AG04449 (cell line): ENCODE data around the gene SLC9A1.

Experiments used
- CTCF ChIA-PET: fragments of 350-600 bp; formaldehyde crosslinking; extraction: SDS; loops from one replicate; lab custom pipeline; 2021; ENCODE audit warnings: antibody characterized with exemption; lab: Yijun Ruan, JAX
- POLR2A ChIA-PET: fragments of 400-600, 350-600 bp; formaldehyde crosslinking; extraction: SDS; loops from one replicate; lab custom pipeline; 2020; ENCODE audit warnings: antibody characterized with exemption, inconsistent platforms; lab: Yijun Ruan, JAX
- DNase-seq: peaks from one replicate; pipeline ENCODE4 v3.0.0-alpha.2; 2010; ENCODE audit warnings: low read depth, low spot score
- H3K4me3 ChIP-seq: 2 replicates; pipeline ENCODE4 v1.5.1; 2011; ENCODE audit warnings: low read depth, mild to moderate bottlenecking, control low read depth, low read length
- TF ChIP-seq, protein P1 (sequence below): IDR thresholded peaks from one replicate; pipeline ENCODE4 v1.5.1; 2011; ENCODE audit warnings: mild to moderate bottlenecking, moderate library complexity, low read length, control low read depth, inconsistent platforms; ENCODE audit not compliant: insufficient read depth; ENCODE audit errors: missing control alignments

Gene SLC9A1

DNA sequence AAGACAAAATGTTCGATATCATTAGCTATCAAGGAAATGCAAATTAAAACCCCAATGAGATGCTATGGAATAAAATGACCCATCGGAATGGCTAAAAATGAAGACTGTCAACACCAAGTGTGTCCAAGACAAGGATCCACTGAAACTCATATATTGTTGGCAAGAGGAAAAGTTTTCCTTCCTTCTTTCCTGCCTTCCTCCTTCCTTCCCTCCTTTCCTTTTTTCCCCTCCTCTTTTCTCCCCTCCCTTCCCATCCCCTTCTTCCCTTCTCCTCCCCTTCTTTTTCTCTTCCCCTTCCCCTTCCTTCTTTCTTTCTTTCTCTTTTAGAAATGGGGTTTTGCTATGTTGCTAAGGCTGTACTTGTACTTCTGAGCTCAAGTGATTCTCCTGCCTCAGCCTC is 78.1 kb downstream of the SLC9A1 start:
- no peak overlapping the region for H3K4me3 ChIP-seq
- no peak for DNase-seq
- ChIA-PET POLR2A (no interaction called here), CTCF (interaction anchor here (0.9 to 3.1 kb wide), 6 partner anchors 11 to 223 kb away, joined by 3 to 11 read pairs (median 4); no protein-coding TSS in a partner anchor)
- TF ChIP-seq, protein P1, sequence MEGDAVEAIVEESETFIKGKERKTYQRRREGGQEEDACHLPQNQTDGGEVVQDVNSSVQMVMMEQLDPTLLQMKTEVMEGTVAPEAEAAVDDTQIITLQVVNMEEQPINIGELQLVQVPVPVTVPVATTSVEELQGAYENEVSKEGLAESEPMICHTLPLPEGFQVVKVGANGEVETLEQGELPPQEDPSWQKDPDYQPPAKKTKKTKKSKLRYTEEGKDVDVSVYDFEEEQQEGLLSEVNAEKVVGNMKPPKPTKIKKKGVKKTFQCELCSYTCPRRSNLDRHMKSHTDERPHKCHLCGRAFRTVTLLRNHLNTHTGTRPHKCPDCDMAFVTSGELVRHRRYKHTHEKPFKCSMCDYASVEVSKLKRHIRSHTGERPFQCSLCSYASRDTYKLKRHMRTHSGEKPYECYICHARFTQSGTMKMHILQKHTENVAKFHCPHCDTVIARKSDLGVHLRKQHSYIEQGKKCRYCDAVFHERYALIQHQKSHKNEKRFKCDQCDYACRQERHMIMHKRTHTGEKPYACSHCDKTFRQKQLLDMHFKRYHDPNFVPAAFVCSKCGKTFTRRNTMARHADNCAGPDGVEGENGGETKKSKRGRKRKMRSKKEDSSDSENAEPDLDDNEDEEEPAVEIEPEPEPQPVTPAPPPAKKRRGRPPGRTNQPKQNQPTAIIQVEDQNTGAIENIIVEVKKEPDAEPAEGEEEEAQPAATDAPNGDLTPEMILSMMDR, result no peak

DNA sequence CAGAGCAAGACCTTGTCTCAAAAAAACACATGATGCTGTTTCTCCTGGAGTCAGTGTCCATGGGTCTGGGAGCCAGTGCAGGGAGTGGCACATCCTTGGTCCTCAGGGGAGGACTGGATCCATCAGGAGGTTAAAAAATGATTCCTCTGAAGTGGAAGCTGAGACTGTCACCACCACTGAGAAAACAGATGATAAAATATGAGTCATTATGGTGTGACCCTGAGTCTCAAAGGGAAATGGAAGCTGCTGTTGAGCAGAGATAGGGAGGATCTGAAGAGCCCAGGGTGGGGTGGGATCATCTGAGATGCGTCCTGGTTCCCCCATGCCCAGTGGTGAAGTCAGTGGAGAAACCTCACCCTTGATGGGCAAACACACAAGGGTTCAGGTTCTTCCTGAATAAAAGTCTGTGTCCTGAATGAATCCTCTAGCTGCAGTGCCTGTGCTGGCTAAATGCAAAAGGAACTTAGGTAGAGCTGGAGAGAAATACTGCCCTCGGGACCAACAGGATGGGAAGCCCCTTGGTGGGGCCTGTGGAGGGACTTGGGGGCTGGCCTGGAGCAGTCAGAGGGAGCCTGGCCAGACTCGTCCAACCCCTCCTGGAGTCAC is 80.6 kb downstream of the SLC9A1 start:
- TF ChIP-seq, protein P1, result no peak
- no peak for DNase-seq
- ChIA-PET POLR2A (no interaction called here), CTCF (interaction anchor here (1.2 to 3.0 kb wide), 3 partner anchors 28 to 77 kb away, joined by 4 to 11 read pairs (median 8); no protein-coding TSS in a partner anchor)
- no peak overlapping the region for H3K4me3 ChIP-seq

- CTCF ChIA-PET, result interaction anchor here (1.1 to 6.3 kb wide), 5 partner anchors 13 to 26 kb away, joined by 3 to 66 read pairs (median 7); no protein-coding TSS in a partner anchor
- POLR2A ChIA-PET, result no interaction called here
- TF ChIP-seq, protein P1, result no peak
- peak; percentile 10 for DNase-seq
- no peak overlapping the region for H3K4me3 ChIP-seq
Observed at GRCh38 chr1:27071049-27071416, 83.9 kb downstream of the SLC9A1 start.

GRCh38 chr1:27070390-27071048 is 84.4 kb downstream of the SLC9A1 start:
- TF ChIP-seq, protein P1, result no peak
- DNase-seq, result no peak
- no peak overlapping the region for H3K4me3 ChIP-seq
- CTCF ChIA-PET, result interaction anchor here (0.6 to 6.3 kb wide), 6 partner anchors 10 to 26 kb away, joined by 3 to 66 read pairs (median 6); no protein-coding TSS in a partner anchor
- POLR2A ChIA-PET, result no interaction called here

DNA sequence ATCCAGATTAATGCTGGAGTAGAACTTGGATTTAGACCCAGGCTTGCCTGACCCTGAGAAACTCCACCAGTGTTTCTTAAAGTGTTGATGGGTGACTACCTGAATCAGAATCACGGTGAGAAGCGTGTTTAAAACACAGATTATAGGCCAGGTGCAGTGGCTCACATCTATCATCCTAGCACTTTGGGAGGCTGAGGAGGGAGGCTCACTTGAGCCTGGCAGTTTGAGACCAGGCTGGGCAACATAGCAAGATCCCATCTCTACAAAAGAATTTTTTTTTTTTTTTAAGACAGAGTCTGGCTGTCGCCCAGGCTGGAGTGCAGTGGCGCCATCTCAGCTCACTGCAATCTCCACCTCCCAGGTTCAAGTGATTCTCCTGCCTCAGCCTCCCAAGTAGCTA is 86.0 kb downstream of the SLC9A1 start:
- TF ChIP-seq, protein P1, result no peak
- no peak for DNase-seq
- CTCF ChIA-PET, result interaction anchor here (0.6 to 6.3 kb wide), 3 partner anchors 24 to 656 kb away, joined by 3 to 66 read pairs (median 19); no protein-coding TSS in a partner anchor
- POLR2A ChIA-PET, result no interaction called here
- H3K4me3 ChIP-seq, result no peak overlapping the region

DNA sequence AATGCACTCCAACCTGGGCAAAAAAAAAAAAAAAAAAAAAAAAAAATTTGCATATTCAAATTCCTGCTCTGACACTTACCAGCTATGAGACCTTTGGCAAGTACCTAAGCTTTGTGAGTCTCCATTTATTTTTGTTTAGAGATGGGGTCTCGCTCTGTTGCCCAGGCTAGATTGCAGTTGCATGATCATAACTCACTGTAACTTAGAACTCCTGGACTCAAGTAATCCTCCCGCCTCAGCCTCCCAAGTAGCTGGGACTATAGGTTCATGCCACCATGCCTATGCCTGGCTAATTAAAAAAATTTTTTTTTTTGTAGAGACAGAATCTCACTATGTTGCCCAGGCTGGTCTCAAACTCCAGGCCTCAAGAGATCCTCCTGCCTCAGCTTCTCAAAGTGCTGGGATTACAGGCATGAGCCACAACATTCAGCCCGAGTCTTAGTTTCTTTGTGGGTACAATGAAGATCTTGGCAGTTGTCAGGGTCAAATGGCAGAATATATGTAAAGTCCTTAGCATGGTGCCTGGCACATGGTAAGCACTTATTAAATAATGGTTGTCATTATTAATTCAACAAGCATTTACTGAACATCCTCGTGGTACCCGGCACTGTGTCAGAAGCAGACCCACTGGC is 88.8 kb downstream of the SLC9A1 start:
- DNase-seq, result no peak
- ChIA-PET POLR2A (no interaction called here), CTCF (interaction anchor here (1.0 to 6.3 kb wide), 5 partner anchors 10 to 100 kb away, joined by 3 to 66 read pairs (median 7); no protein-coding TSS in a partner anchor)
- H3K4me3 ChIP-seq, result no peak overlapping the region
- TF ChIP-seq, protein P1, result no peak
